LNCAP (cell line): ENCODE measurements around the gene PNRC2.
A peak's percentile ranks its signal among the peaks of the same experiment; 100 is the strongest.

Source experiments
- CTCF ChIP-seq: fragments of 450-650 bp; IDR thresholded peaks from 2 replicates; pipeline ENCODE4 v1.5.1; 2017; ENCODE audit warnings: mild to moderate bottlenecking

Gene PNRC2

DNA sequence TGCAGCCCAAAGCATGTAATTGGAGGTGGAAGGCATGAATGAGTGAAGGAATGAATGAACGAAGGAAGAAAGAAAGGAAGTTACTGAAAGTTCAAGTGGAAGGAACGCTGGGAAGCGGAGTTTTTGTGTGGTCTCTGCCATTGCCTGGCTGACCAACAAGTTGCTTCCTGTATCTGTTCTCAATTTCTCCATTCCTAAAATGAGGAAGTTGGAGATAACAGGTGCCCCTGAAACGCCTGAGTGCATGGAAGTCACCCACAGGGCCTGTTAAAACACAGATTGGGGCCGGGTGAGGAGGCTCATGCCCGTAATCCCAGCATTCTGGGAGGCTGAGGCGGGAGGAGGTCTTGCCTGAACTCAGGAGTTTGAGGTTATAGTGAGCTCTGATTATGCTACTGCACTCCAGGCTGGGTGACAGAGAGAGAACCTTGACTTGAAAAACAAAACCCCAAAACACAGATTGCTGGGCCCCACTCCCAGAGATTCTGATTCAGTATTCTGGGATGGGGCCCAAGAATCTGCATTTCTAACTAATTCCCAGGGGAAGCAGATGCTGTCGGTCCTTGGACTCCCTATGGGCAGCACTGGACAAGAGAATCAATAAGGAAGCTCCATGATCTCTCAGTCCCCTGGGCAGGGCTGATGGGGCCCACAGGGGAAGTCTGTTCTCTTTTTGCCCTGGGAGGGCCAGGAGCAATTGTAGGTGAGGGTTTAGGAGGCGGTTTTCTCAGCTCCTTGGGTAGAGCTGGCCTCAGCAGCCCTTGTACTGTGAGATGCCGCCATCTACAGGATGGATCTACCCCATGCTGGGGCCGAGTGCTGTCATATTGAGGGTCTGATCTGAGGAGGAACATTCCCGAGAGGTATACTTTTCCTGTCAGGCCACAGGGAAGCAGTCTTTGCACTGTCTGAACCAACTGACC, 43.2 kb upstream of the PNRC2 start:
- peak; percentile 45; the same call in 1 of the 2 replicates for TF ChIP-seq CTCF

DNA sequence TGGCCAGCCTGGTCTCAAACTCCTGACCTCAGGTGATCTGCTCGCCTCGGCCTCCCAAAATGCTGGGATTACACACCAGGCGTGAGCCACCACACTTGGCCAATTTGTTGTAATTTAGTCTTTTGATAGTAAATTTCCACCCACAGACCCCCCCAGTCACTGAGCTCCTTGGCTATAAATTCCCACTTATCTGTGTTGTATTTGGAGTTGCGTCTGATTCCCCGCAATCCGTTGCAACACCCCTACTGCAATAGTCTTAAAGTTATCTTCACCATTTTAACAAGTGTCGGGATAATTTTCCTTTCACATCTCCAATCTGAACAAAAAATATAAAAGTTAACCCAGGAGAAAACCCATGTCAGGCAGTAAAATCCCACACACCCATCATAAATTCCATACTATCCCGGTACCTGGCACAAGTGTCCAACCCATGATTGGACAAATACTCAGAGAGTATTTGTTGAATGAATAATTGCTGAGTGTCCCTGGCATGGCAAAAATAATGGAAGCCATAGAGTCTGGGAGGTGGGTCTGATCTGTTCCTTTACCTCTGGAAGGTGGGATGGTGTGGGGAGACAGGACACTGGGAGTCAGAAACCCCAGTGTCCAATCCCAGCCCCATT, 37.2 kb upstream of the PNRC2 start:
- no peak for TF ChIP-seq CTCF

DNA sequence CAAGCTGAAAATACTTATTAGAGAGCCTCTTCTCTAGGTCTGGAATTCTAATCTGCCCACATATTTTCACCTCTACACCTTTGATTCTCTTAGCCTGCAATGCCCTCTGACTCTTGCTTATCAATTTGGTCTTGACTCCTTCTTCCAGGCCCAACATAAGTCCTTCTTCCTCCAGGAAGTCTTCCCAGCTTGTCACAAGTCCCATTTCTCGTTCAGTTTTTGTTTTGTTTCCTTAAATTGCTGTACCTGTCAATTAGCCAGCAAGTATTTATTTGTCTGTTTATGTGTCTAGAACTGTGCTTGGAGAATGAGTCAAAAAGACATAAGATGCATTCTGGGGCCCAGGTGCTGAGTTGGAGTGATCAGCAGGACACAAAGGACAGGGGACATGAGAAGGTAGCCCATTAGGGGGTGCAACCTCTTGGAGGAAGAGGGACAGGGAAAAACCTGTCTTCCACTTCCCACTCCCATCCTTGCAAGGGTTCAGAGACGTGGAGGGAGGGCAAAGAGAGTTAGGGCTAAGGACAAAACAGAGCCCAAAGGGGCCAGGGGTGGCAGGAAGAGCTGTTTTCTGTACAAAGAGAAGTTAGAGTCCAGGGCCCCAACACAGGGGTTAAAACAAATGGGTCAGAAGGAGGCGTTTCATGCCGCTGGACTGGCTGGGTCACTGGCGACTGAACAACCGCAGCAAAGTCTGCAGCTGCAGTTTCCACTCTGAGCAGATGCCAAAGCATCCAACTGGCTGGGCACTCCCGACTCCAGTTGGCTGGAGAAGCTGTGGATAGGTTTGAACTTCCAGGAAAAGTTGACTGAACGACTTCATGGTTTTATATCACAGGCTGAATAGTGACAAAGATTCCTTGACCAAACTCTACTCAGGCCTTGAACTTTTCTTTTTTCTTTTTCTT, 35.8 kb upstream of the PNRC2 start:
- TF ChIP-seq CTCF, result no peak

DNA sequence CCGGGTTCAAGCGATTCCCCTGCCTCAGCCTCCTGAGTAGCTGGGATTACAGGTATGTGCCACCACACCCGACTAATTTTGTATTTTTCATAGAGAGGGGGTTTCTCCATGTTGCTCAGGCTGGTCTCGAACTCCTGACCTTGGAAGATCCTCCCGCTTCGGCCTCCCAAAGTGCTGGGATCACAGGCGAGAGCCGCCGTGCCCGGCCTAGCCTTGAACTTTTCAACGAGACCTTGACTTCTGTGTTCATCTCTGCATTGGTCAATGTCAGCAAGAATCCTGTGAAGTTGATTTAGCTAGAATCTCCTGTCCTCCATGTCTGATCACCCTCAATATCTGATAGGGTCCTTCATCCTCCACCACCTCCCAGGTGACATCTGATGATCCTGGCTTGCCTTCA, 35.0 kb upstream of the PNRC2 start:
- TF ChIP-seq CTCF, result no peak

GRCh38 chr1:23925279-23925678, 34.3 kb upstream of the PNRC2 start:
- TF ChIP-seq CTCF, result no peak

GRCh38 chr1:23927097-23927496, 32.5 kb upstream of the PNRC2 start:
- TF ChIP-seq CTCF, result no peak

GRCh38 chr1:23928789-23929188, 30.8 kb upstream of the PNRC2 start:
- no peak for TF ChIP-seq CTCF
